IPS DF 4.7 (cell line): Measurements from ENCODE around the gene IKZF2.

Source experiments
- DNase-seq: peaks from one replicate; pipeline ENCODE4 v3.0.0-alpha.2; 2013; ENCODE audit warnings: low spot score; ENCODE audit errors: extremely low read depth

IKZF2 gene

GRCh38 chr2:213002383-213002782 is 149.0 kb downstream of the IKZF2 start:
- no peak for DNase-seq

- no peak for DNase-seq
Measured at GRCh38 chr2:213001297-213001910, 150.0 kb downstream of the IKZF2 start.

- DNase-seq = no peak
Measured at GRCh38 chr2:212998626-212999359, 152.6 kb downstream of the IKZF2 start.

GRCh38 chr2:212997526-212998020 is 153.8 kb downstream of the IKZF2 start:
- DNase-seq = peak; percentile 3

GRCh38 chr2:212995920-212996319 is 155.5 kb downstream of the IKZF2 start:
- DNase-seq = no peak

GRCh38 chr2:212994976-212995375 is 156.4 kb downstream of the IKZF2 start:
- DNase-seq = no peak

- no peak for DNase-seq
Measured at GRCh38 chr2:212991120-212991519, 160.3 kb downstream of the IKZF2 start.

- no peak for DNase-seq
Measured at GRCh38 chr2:212990697-212991096, 160.7 kb downstream of the IKZF2 start.

GRCh38 chr2:212987492-212987891 is 163.9 kb downstream of the IKZF2 start:
- no peak for DNase-seq

- DNase-seq = no peak
Measured at GRCh38 chr2:212984129-212984528, 167.3 kb downstream of the IKZF2 start.

- DNase-seq = no peak
Measured at GRCh38 chr2:212979799-212980198, 171.6 kb downstream of the IKZF2 start.

- no peak for DNase-seq
Measured at GRCh38 chr2:212979046-212979612, 172.3 kb downstream of the IKZF2 start.

- no peak for DNase-seq
Measured at GRCh38 chr2:212977152-212977551, 174.3 kb downstream of the IKZF2 start.

- no peak for DNase-seq
Measured at GRCh38 chr2:212975333-212975732, 176.1 kb downstream of the IKZF2 start.

- DNase-seq = no peak
Measured at GRCh38 chr2:212974692-212975091, 176.7 kb downstream of the IKZF2 start.

GRCh38 chr2:212973347-212973746 is 178.1 kb downstream of the IKZF2 start:
- DNase-seq = no peak

- DNase-seq = no peak
Measured at GRCh38 chr2:212970132-212970531, 181.3 kb downstream of the IKZF2 start.

- no peak for DNase-seq
Measured at GRCh38 chr2:212968284-212969081, 182.9 kb downstream of the IKZF2 start.

- DNase-seq = no peak
Measured at GRCh38 chr2:212966884-212967283, 184.5 kb downstream of the IKZF2 start.

- DNase-seq = no peak
Measured at GRCh38 chr2:212962691-212963090, 188.7 kb downstream of the IKZF2 start.

- no peak for DNase-seq
Measured at GRCh38 chr2:212961255-212961654, 190.2 kb downstream of the IKZF2 start.

- no peak for DNase-seq
Measured at GRCh38 chr2:212960336-212960735, 191.1 kb downstream of the IKZF2 start.
